HUES64 (cell line): ENCODE results near the gene STK40. TPM values are rescaled to one million over a fixed set of nuclear protein-coding genes. Genes with fewer than 3 reads are reported as not detected.
A peak's percentile ranks its signal among the peaks of the same experiment; 100 is the strongest.

Experiments
- H3K27ac ChIP-seq: 2 replicates; pipeline ENCODE4 v1.7.0; 2013; ENCODE audit warnings: low read depth, low read length, inconsistent platforms
- H3K27me3 ChIP-seq: 2 replicates; pipeline ENCODE4 v1.6.1; 2013; ENCODE audit warnings: mild to moderate bottlenecking, low read length; ENCODE audit not compliant: insufficient read depth
- H3K36me3 ChIP-seq: 2 replicates; pipeline ENCODE4 v1.6.1; 2013; ENCODE audit warnings: mild to moderate bottlenecking, low read length; ENCODE audit not compliant: insufficient read depth
- H3K4me1 ChIP-seq: 2 replicates; pipeline ENCODE4 v1.6.1; 2013; ENCODE audit warnings: mild to moderate bottlenecking, low read length, moderate library complexity; ENCODE audit not compliant: insufficient read depth
- H3K4me3 ChIP-seq: 2 replicates; pipeline ENCODE4 v1.5.1; 2013; ENCODE audit warnings: mild to moderate bottlenecking, low read length, moderate library complexity
- H3K9ac ChIP-seq: 2 replicates; pipeline ENCODE4 v1.6.1; 2013; ENCODE audit warnings: mild to moderate bottlenecking, low read depth, low read length
- H3K9me3 ChIP-seq: 2 replicates; pipeline ENCODE4 v1.6.1; 2013; ENCODE audit warnings: low read depth, low read length; ENCODE audit not compliant: insufficient read depth
- whole genome bisulfite sequencing: fragments of 150-250, 120-280 bp; methylation state at CpG from one replicate; pipeline ENCODE4 v1.1.7; 2013; ENCODE audit warnings: missing lambda C conversion rate; 5-methylcytosine and 5-hydroxymethylcytosine counted together
- polyA plus RNA-seq, 2 experiments: library from polyadenylated mRNA; stranded (reverse); fragments of 50-300 nt; gene quantifications; one replicate each; pipeline ENCODE4 v1.2.3, GENCODE V29; 2013

Gene STK40
- polyA plus RNA-seq (2013, experiment 1 of 2), result 18.8 TPM
- polyA plus RNA-seq (2013, experiment 2 of 2), result 23.2 TPM

GRCh38 chr1:36385410-36386264 lies at the start of gene STK40:
TSS of gene STK40 (minus strand) at chr1:36385924. CDS start at chr1:36361332, 24,592 bp downstream.
- Histone ChIP-seq H3K36me3 (peaks cover 9% of the 10 kb centered on the region; the same call in 1 of the 2 replicates), H3K4me1 (peaks cover 21% of the 10 kb centered on the region)

GRCh38 chr1:36433102-36433501 lies 47.4 kb upstream of the STK40 start:
- H3K9me3 ChIP-seq, result no peaks in the 10 kb centered on the region
- H3K27ac ChIP-seq, result no peak overlapping the region
- H3K4me3 ChIP-seq, result no peak overlapping the region
- no peak overlapping the region for H3K9ac ChIP-seq
- no peaks in the 10 kb centered on the region for H3K36me3 ChIP-seq
- WGBS, result 74% methylated on average over 1 of the region's 1 CpG
- H3K4me1 ChIP-seq, result no peaks in the 10 kb centered on the region
- H3K27me3 ChIP-seq, result no peaks in the 10 kb centered on the region

More at GRCh38 chr1:36385410-36386264, at the start of gene STK40:
- H3K9ac ChIP-seq, result peak within 1 kb of the TSS; percentile 96
- under 1% methylated on average over 82 of the region's 82 CpGs for WGBS
- H3K27me3 ChIP-seq, result no peaks in the 10 kb centered on the region
- H3K27ac ChIP-seq, result peak within 1 kb of the TSS; percentile 99
- H3K9me3 ChIP-seq, result no peaks in the 10 kb centered on the region
- peak within 1 kb of the TSS; percentile 93 for H3K4me3 ChIP-seq

DNA sequence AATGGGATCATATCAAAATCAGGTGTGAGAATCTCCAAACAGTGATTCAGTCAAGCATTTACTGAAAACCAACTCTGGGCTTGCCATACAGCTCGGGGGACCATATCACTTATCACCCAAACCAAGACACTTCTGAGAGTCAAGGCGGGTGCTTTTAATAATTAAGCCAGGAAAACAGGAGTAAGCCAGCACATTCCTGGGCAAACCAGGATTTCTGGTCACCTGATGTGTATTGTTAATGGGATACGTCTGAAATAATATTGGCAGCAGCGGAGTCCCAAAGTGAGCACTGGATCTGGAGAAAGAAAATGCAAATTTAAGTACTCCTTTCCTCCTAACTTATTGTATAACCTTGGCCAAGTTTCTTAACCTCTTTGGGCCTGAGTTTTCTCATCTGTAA lies 46.9 kb upstream of the STK40 start:
- H3K27ac ChIP-seq, result no peak overlapping the region
- no peaks in the 10 kb centered on the region for H3K9me3 ChIP-seq
- H3K9ac ChIP-seq, result no peak overlapping the region
- no peak overlapping the region for H3K4me3 ChIP-seq
- WGBS, result 90% methylated on average over 4 of the region's 4 CpGs
- H3K36me3 ChIP-seq, result no peaks in the 10 kb centered on the region
- H3K27me3 ChIP-seq, result no peaks in the 10 kb centered on the region
- H3K4me1 ChIP-seq, result no peaks in the 10 kb centered on the region

DNA sequence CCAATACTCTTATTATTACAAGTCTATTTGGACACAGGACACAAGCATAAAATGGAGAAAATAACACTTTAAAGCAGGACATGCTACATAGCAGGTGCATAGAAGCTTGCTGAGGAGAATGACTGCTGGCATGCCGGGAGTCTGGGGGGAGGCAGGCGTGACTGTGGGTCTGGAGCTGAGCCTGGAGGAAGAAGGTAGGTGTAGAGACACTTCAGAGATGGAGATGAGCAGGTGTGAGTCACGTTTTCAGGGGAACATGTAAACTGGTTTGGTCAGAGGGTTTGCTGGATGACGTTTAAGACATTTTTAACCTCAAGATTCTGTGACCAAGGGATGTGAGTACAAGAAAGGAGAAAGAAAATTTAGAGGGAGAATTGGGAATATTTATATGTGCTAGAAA lies 40.1 kb upstream of the STK40 start:
- whole genome bisulfite sequencing, result 76% methylated on average over 4 of the region's 4 CpGs
- H3K4me3 ChIP-seq, result no peak overlapping the region
- H3K4me1 ChIP-seq, result no peaks in the 10 kb centered on the region
- no peak overlapping the region for H3K27ac ChIP-seq
- no peaks in the 10 kb centered on the region for H3K36me3 ChIP-seq
- no peaks in the 10 kb centered on the region for H3K9me3 ChIP-seq
- no peaks in the 10 kb centered on the region for H3K27me3 ChIP-seq
- H3K9ac ChIP-seq, result no peak overlapping the region

- H3K4me3 ChIP-seq, result no peak overlapping the region
- H3K9ac ChIP-seq, result no peak overlapping the region
- H3K4me1 ChIP-seq, result peaks cover 5% of the 10 kb centered on the region; the same call in 1 of the 2 replicates
- no peaks in the 10 kb centered on the region for H3K9me3 ChIP-seq
- no peak overlapping the region for H3K27ac ChIP-seq
- no peaks in the 10 kb centered on the region for H3K36me3 ChIP-seq
- WGBS, result 93% methylated on average over 7 of the region's 7 CpGs
- no peaks in the 10 kb centered on the region for H3K27me3 ChIP-seq
Observed at GRCh38 chr1:36421649-36422048, 35.9 kb upstream of the STK40 start.

- Histone ChIP-seq H3K4me3 (no peak overlapping the region), H3K36me3 (no peaks in the 10 kb centered on the region), H3K9me3 (no peaks in the 10 kb centered on the region), H3K9ac (0 out of 2 replicates have a peak overlapping the region, but pooled peaks have one; percentile 22), H3K27me3 (no peaks in the 10 kb centered on the region), H3K27ac (no peak overlapping the region), H3K4me1 (peaks cover 5% of the 10 kb centered on the region; the same call in 1 of the 2 replicates)
- WGBS, result 28% methylated on average over 13 of the region's 13 CpGs
Observed at GRCh38 chr1:36420836-36421317, 35.2 kb upstream of the STK40 start.

GRCh38 chr1:36420409-36420808 lies 34.7 kb upstream of the STK40 start:
- WGBS, result 75% methylated on average over 5 of the region's 5 CpGs
- Histone ChIP-seq H3K4me3 (no peak overlapping the region), H3K4me1 (peaks cover 5% of the 10 kb centered on the region; the same call in 1 of the 2 replicates), H3K27ac (no peak overlapping the region), H3K9ac (no peak overlapping the region), H3K9me3 (no peaks in the 10 kb centered on the region), H3K27me3 (no peaks in the 10 kb centered on the region), H3K36me3 (no peaks in the 10 kb centered on the region)

GRCh38 chr1:36419569-36419968 lies 33.8 kb upstream of the STK40 start:
- peaks cover 5% of the 10 kb centered on the region; the same call in 1 of the 2 replicates for H3K4me1 ChIP-seq
- H3K9me3 ChIP-seq, result no peaks in the 10 kb centered on the region
- H3K27me3 ChIP-seq, result no peaks in the 10 kb centered on the region
- no peaks in the 10 kb centered on the region for H3K36me3 ChIP-seq
- no peak overlapping the region for H3K27ac ChIP-seq
- WGBS, result 91% methylated on average over 4 of the region's 4 CpGs
- no peak overlapping the region for H3K4me3 ChIP-seq
- no peak overlapping the region for H3K9ac ChIP-seq

GRCh38 chr1:36419140-36419539 lies 33.4 kb upstream of the STK40 start:
- WGBS, result 92% methylated on average over 3 of the region's 3 CpGs
- no peak overlapping the region for H3K4me3 ChIP-seq
- H3K27me3 ChIP-seq, result no peaks in the 10 kb centered on the region
- H3K36me3 ChIP-seq, result no peaks in the 10 kb centered on the region
- H3K9ac ChIP-seq, result no peak overlapping the region
- H3K9me3 ChIP-seq, result no peaks in the 10 kb centered on the region
- no peak overlapping the region for H3K27ac ChIP-seq
- H3K4me1 ChIP-seq, result peaks cover 5% of the 10 kb centered on the region; the same call in 1 of the 2 replicates

GRCh38 chr1:36417931-36418330 lies 32.2 kb upstream of the STK40 start:
- Histone ChIP-seq H3K4me1 (peaks cover 5% of the 10 kb centered on the region; the same call in 1 of the 2 replicates), H3K9ac (no peak overlapping the region), H3K27me3 (no peaks in the 10 kb centered on the region), H3K36me3 (no peaks in the 10 kb centered on the region), H3K9me3 (no peaks in the 10 kb centered on the region), H3K4me3 (no peak overlapping the region), H3K27ac (no peak overlapping the region)
- 89% methylated on average over 9 of the region's 9 CpGs for WGBS

GRCh38 chr1:36415661-36416326 lies 30.1 kb upstream of the STK40 start:
- Histone ChIP-seq H3K9ac (no peak overlapping the region), H3K27ac (no peak overlapping the region), H3K36me3 (no peaks in the 10 kb centered on the region), H3K9me3 (no peaks in the 10 kb centered on the region), H3K4me1 (peaks cover 8% of the 10 kb centered on the region; the same call in 1 of the 2 replicates), H3K27me3 (no peaks in the 10 kb centered on the region), H3K4me3 (no peak overlapping the region)
- 94% methylated on average over 14 of the region's 15 CpGs for WGBS
